Gastrocnemius medialis (tissue), 4 donors: ENCODE measurements around the gene SIDT2.

Source experiments
- CTCF ChIP-seq, 5 experiments: fragments of 450-650 bp in 3 of 5; fragments of 200-600 bp in 2 of 5; sonication (generic) in 2 of 5; IDR thresholded peaks in 4 of 5; conservative IDR thresholded peaks in 1 of 5; 1 replicate in 4 of 5; 2 replicates in 1 of 5; pipeline ENCODE4 v1.5.1; 2016 to 2019; ENCODE audit warnings: antibody characterized with exemption in 5 of 5, mild to moderate bottlenecking in 3 of 5, moderate library complexity in 3 of 5
- POLR2A ChIP-seq, 2 donors: fragments of 450-650 bp; IDR thresholded peaks; one replicate each; pipeline ENCODE4 v1.6.1; 2017; ENCODE audit warnings: antibody characterized with exemption in 2 of 2, mild to moderate bottlenecking in 2 of 2, moderate library complexity in 2 of 2

DNA sequence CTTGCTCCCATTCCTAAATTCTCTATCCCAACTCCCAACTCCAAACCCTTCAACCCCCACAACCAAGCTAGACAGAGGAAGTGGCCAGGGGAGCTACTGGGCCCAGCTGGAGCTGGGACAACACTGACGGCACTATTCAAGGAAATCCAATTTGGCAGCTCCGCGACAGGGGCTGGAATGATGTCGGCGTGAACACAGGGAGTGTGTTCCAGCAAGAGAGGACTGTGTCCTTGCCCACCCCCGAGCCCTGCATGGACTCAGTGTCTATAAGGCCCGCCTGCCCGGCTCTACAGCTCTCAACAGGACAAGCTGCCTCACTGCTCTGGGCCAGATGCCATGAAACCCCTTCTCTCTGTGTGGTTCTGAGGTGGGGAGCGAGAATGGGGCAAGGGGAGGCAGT lies 42.0 kb downstream of the SIDT2 start:
- TF ChIP-seq CTCF (IDR thresholded peaks at IDR 0.05 in 4 of 5, conservative IDR thresholded peaks at IDR 0.05 in 1 of 5) = no peak
- no peak for TF ChIP-seq POLR2A (IDR thresholded peaks at IDR 0.05)
